SK-N-SH treated with all-trans-retinoic acid at 6 μM for 48 hours (cell line): Measurements from ENCODE around the gene GCSH.

ENCODE experiments used
- ATAC-seq: fragments of 200-7000 bp; cut with Tn5 transposase; 3 replicates; pipeline ENCODE4 v1.9.1; 2020; ENCODE audit warnings: mild to moderate bottlenecking, moderate library complexity
- ARNTL ChIP-seq: fragments of 450-650 bp; formaldehyde crosslinking; IDR thresholded peaks from 2 replicates; pipeline ENCODE4 v1.5.0; 2020; ENCODE audit warnings: low read depth, mild to moderate bottlenecking, moderate library complexity, borderline replicate concordance
- BACH2 ChIP-seq: fragments of 250-450 bp; sonication (Bioruptor Pico); IDR thresholded peaks from 2 replicates; pipeline ENCODE4 v1.9.0; 2021; ENCODE audit warnings: mild to moderate bottlenecking, borderline replicate concordance
- CREB5 ChIP-seq: fragments of 250-450 bp; sonication (Bioruptor Pico); IDR thresholded peaks from 2 replicates; pipeline ENCODE4 v1.5.1; 2020; ENCODE audit warnings: low read depth, mild to moderate bottlenecking, moderate library complexity
- CSDC2 ChIP-seq: fragments of 250-450 bp; sonication (Bioruptor Pico); IDR thresholded peaks from 2 replicates; pipeline ENCODE4 v1.5.0; 2020; ENCODE audit warnings: mild to moderate bottlenecking, moderate library complexity
- CSRNP3 ChIP-seq: fragments of 250-450 bp; sonication (Bioruptor Pico); IDR thresholded peaks from 2 replicates; pipeline ENCODE4 v1.5.1; 2021; ENCODE audit warnings: mild to moderate bottlenecking, moderate library complexity
- ESRRG ChIP-seq: fragments of 250-450 bp; sonication (Bioruptor Pico); IDR thresholded peaks from 2 replicates; pipeline ENCODE4 v1.6.1; 2021; ENCODE audit warnings: mild to moderate bottlenecking
- GLIS3 ChIP-seq: fragments of 250-450 bp; sonication (Bioruptor Pico); IDR thresholded peaks from 2 replicates; pipeline ENCODE4 v1.5.0; 2020; ENCODE audit warnings: mild to moderate bottlenecking, moderate library complexity
- ISL1 ChIP-seq: fragments of 250-450 bp; sonication (Bioruptor Pico); IDR thresholded peaks from 2 replicates; pipeline ENCODE4 v2.1.2; 2022; ENCODE audit warnings: mild to moderate bottlenecking, moderate library complexity
- OSR1 ChIP-seq: fragments of 250-450 bp; sonication (Bioruptor Pico); IDR thresholded peaks from 2 replicates; pipeline ENCODE4 v1.8.0; 2022; ENCODE audit warnings: moderate library complexity, mild to moderate bottlenecking, inconsistent platforms
- PATZ1 ChIP-seq: fragments of 250-450 bp; sonication (Bioruptor Pico); IDR thresholded peaks from 2 replicates; pipeline ENCODE4 v1.8.0; 2020; ENCODE audit warnings: mild to moderate bottlenecking, moderate library complexity, borderline replicate concordance
- POU6F1 ChIP-seq: fragments of 250-450 bp; sonication (Bioruptor Pico); IDR thresholded peaks from 2 replicates; pipeline ENCODE4 v1.8.0; 2021; ENCODE audit warnings: low read depth, mild to moderate bottlenecking, moderate library complexity, borderline replicate concordance
- PPARA ChIP-seq: fragments of 250-450 bp; sonication (Bioruptor Pico); IDR thresholded peaks from 2 replicates; pipeline ENCODE4 v1.5.0; 2020; ENCODE audit warnings: mild to moderate bottlenecking, borderline replicate concordance
- RARB ChIP-seq: fragments of 250-450 bp; sonication (Bioruptor Pico); IDR thresholded peaks from 2 replicates; pipeline ENCODE4 v1.8.0; 2021; ENCODE audit warnings: mild to moderate bottlenecking, moderate library complexity
- SNAI2 ChIP-seq: fragments of 250-450 bp; sonication (Bioruptor Pico); IDR thresholded peaks from 2 replicates; pipeline ENCODE4 v1.5.0; 2020; ENCODE audit warnings: mild to moderate bottlenecking, moderate library complexity
- TCF4 ChIP-seq: fragments of 250-450 bp; sonication (Bioruptor Pico); IDR thresholded peaks from 2 replicates; pipeline ENCODE4 v1.8.0; 2021; ENCODE audit warnings: mild to moderate bottlenecking, moderate library complexity, borderline replicate concordance
- TOX ChIP-seq: fragments of 250-450 bp; sonication (Bioruptor Pico); IDR thresholded peaks from 2 replicates; pipeline ENCODE4 v1.8.0; 2021; ENCODE audit warnings: mild to moderate bottlenecking, moderate library complexity, borderline replicate concordance
- TSHZ2 ChIP-seq: fragments of 250-450 bp; sonication (Bioruptor Pico); IDR thresholded peaks from 2 replicates; pipeline ENCODE4 v1.5.0; 2020; ENCODE audit warnings: mild to moderate bottlenecking, moderate library complexity
- ZC3H10 ChIP-seq: fragments of 250-450 bp; sonication (Bioruptor Pico); IDR thresholded peaks from 2 replicates; pipeline ENCODE4 v1.5.1; 2021; ENCODE audit warnings: mild to moderate bottlenecking, moderate library complexity
- ZFP3 ChIP-seq: fragments of 250-450 bp; sonication (Bioruptor Pico); IDR thresholded peaks from 2 replicates; pipeline ENCODE4 v1.5.0; 2020; ENCODE audit warnings: mild to moderate bottlenecking, moderate library complexity
- ZFP30 ChIP-seq: fragments of 450-650 bp; formaldehyde crosslinking; IDR thresholded peaks from 2 replicates; pipeline ENCODE4 v1.5.0; 2022; ENCODE audit warnings: mild to moderate bottlenecking, moderate library complexity
- ZNF565 ChIP-seq: fragments of 450-650 bp; formaldehyde crosslinking; conservative IDR thresholded peaks from 2 replicates; pipeline ENCODE4 v1.5.0; 2020; ENCODE audit warnings: low read depth, mild to moderate bottlenecking, moderate library complexity
- ZNF8 ChIP-seq: fragments of 450-650 bp; formaldehyde crosslinking; IDR thresholded peaks from 2 replicates; pipeline ENCODE4 v1.5.0; 2020; ENCODE audit warnings: mild to moderate bottlenecking, moderate library complexity

The GCSH gene

GRCh38 chr16:81096715-81097208 lies 567 bp upstream of the GCSH start:
- no peak for ATAC-seq
- TF ChIP-seq GLIS3 (CRISPR knock-in tag), result no peak
- no peak for TF ChIP-seq TSHZ2 (CRISPR knock-in tag)
- no peak for TF ChIP-seq ZFP30 (CRISPR knock-in tag)
- no peak for TF ChIP-seq POU6F1 (CRISPR knock-in tag)
- TF ChIP-seq ZNF565 (CRISPR knock-in tag), result no peak
- no peak for TF ChIP-seq ZC3H10 (CRISPR knock-in tag)
- TF ChIP-seq RARB (CRISPR knock-in tag), result no peak
- no peak for TF ChIP-seq CSDC2 (CRISPR knock-in tag)
- no peak for TF ChIP-seq TCF4 (CRISPR knock-in tag)
- no peak for TF ChIP-seq SNAI2 (CRISPR knock-in tag)
- no peak for TF ChIP-seq ZFP3 (CRISPR knock-in tag)
- TF ChIP-seq CREB5 (CRISPR knock-in tag), result no peak
- TF ChIP-seq ISL1 (CRISPR knock-in tag), result no peak
- TF ChIP-seq, all 23 proteins: peak for 0

- TF ChIP-seq TOX (CRISPR knock-in tag) (no peak), ISL1 (CRISPR knock-in tag) (no peak), ARNTL (no peak), ZNF8 (CRISPR knock-in tag) (no peak), OSR1 (no peak), ZNF565 (CRISPR knock-in tag) (no peak), RARB (CRISPR knock-in tag) (no peak), CSRNP3 (no peak), ZFP3 (CRISPR knock-in tag) (no peak), PPARA (no peak), TCF4 (CRISPR knock-in tag) (no peak), SNAI2 (CRISPR knock-in tag) (no peak), ESRRG (no peak), ZFP30 (CRISPR knock-in tag) (no peak), CREB5 (CRISPR knock-in tag) (no peak), PATZ1 (CRISPR knock-in tag) (no peak), CSDC2 (CRISPR knock-in tag) (no peak), BACH2 (CRISPR knock-in tag) (no peak), POU6F1 (CRISPR knock-in tag) (no peak), ZC3H10 (CRISPR knock-in tag) (no peak)
- no peak; the same call in 2 of the 3 replicates for ATAC-seq
Measured at GRCh38 chr16:81095653-81095952, 592 bp downstream of the GCSH start.
